ENCODE results near the gene MTMR10.

DNA sequence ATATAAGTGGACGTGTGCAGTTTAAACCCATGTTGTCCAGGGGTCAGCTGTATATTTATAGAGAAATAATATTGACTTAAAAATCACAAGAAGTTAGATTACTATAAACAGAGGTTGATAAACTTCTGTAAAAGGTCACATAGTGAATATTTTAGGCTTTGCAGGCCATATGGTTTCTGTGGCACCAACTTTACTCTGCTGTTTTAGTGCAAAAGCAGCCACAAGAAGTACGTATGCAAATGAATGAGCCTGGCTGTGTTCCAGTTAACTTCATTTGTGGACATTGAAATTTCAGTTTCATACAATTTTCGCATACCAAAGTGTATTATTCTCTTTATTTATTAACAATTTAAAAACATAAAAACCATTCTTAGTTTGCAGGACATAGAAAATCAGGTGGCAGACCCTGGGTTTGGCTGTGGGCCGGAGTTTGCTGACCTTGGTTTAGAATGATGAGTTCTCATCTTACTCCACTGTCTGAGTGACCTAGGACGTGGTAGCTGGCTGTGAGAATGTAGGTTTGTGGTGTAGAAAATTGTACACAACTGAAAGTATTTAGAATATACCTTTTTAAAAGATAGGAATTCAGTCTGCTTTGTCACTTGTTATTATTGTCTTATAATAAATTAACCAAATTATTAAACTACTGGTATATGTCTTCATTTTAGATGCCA, 71.4 kb downstream of the MTMR10 start:
- TF ChIP-seq, protein P1, sequence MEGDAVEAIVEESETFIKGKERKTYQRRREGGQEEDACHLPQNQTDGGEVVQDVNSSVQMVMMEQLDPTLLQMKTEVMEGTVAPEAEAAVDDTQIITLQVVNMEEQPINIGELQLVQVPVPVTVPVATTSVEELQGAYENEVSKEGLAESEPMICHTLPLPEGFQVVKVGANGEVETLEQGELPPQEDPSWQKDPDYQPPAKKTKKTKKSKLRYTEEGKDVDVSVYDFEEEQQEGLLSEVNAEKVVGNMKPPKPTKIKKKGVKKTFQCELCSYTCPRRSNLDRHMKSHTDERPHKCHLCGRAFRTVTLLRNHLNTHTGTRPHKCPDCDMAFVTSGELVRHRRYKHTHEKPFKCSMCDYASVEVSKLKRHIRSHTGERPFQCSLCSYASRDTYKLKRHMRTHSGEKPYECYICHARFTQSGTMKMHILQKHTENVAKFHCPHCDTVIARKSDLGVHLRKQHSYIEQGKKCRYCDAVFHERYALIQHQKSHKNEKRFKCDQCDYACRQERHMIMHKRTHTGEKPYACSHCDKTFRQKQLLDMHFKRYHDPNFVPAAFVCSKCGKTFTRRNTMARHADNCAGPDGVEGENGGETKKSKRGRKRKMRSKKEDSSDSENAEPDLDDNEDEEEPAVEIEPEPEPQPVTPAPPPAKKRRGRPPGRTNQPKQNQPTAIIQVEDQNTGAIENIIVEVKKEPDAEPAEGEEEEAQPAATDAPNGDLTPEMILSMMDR (conservative IDR thresholded peaks at IDR 0.05; ENCODE audit: low read depth, low read length) = no peak
- TF ChIP-seq EZH2 (IDR thresholded peaks at IDR 0.05; ENCODE audit: borderline replicate concordance, low read depth, low read length, poor library complexity, severe bottlenecking) = no peak

All from A673 (cell line).